HFF-Myc (cell line): ENCODE data around the gene TUBGCP2.

ENCODE experiments used
- DNase-seq: peaks from one replicate; pipeline ENCODE4 v3.0.0-alpha.2; 2011; ENCODE audit warnings: low read depth; ENCODE audit errors: extremely low read depth
- H3K4me3 ChIP-seq: replicated peaks from 2 replicates; pipeline ENCODE4 v1.5.1; 2011; ENCODE audit warnings: low read depth, mild to moderate bottlenecking, control low read depth, low read length
- TF ChIP-seq, protein P1 (sequence below): IDR thresholded peaks from 2 replicates; pipeline ENCODE4 v1.5.1; 2012; ENCODE audit warnings: mild to moderate bottlenecking, low read depth, low read length, control low read depth; ENCODE audit errors: missing control alignments

Gene TUBGCP2

DNA sequence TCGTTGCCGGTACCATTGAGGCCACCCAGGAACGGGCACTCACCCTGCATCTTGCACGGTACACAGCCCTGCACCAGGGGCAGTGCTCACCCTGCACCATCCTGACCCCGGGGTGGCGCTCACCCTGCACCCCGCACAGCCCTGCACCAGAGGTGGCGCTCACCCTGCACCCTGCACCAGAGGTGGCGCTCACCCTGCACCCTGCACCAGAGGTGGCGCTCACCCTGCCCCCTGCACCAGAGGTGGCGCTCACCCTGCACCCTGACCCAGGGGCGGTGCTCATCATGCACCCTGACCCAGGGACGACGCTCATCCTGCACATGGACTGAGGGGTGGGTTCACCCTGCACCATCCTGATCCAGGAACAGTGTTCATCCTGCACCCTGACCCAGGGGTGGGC lies 6.4 kb downstream of the TUBGCP2 start:
- no peak overlapping the region for H3K4me3 ChIP-seq
- no peak for DNase-seq

DNA sequence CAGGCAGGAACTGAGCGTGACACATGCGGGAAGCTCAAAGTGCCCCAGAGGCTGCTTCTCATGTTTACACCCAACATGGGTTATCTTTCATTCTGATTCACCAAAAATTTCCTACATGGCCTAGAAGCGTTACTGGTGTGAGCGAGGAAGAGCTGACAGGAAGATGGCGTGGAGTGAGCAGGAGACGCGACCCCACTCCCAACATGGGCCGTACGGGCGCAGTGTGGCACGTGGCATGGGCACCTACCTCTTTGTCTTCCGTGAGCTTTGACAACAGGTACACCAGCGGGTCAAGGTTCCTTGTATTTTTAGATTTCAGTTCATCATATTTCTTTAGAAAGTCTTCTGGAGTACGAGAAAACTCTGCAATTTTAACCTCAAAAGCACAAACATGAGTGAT lies 8.9 kb downstream of the TUBGCP2 start:
- no peak overlapping the region for H3K4me3 ChIP-seq
- no peak for DNase-seq
- TF ChIP-seq, protein P1, sequence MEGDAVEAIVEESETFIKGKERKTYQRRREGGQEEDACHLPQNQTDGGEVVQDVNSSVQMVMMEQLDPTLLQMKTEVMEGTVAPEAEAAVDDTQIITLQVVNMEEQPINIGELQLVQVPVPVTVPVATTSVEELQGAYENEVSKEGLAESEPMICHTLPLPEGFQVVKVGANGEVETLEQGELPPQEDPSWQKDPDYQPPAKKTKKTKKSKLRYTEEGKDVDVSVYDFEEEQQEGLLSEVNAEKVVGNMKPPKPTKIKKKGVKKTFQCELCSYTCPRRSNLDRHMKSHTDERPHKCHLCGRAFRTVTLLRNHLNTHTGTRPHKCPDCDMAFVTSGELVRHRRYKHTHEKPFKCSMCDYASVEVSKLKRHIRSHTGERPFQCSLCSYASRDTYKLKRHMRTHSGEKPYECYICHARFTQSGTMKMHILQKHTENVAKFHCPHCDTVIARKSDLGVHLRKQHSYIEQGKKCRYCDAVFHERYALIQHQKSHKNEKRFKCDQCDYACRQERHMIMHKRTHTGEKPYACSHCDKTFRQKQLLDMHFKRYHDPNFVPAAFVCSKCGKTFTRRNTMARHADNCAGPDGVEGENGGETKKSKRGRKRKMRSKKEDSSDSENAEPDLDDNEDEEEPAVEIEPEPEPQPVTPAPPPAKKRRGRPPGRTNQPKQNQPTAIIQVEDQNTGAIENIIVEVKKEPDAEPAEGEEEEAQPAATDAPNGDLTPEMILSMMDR = no peak

More for the DNA sequence above, 6.4 kb downstream of the TUBGCP2 start:
- TF ChIP-seq, protein P1 = no peak

DNA sequence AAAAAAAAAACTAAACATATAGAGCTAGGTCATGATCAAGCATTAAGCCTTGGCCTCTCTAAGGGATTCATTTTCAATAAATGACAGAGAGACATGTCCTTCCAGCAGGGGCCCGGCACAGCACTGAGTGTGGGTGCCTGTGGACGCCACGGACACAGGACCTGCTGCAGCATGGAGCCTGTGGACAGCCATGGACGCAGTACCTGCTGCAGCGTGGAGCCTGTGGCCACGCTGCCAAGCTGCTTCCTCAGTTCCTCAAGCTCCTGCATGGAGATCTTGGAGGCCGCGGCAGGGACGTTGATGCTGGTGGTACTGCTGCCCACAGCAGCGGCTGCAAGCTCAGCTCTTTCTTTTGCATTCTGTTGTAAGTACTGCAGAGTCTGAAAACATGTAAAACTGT lies 9.4 kb downstream of the TUBGCP2 start:
- no peak for DNase-seq
- TF ChIP-seq, protein P1 = no peak
- no peak overlapping the region for H3K4me3 ChIP-seq

DNA sequence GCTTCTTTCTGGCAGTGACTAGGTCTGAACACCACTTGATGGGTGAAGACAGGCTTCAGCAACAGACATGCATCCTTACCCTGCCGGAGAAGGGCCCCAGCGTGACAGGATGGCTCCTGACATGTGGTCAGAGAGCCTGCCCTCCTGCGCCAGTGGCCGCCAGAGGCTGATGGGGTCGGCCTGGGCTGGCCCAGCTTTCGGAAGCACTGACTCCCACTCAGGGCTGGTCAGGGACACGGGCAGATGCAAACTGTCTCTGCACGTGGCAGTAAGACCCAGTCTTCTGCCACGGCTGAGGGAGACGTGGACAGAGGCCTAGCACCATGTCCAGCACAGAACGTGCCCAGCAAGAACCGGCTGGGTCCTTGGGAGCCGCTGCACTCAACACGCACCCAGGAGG lies 10.2 kb downstream of the TUBGCP2 start:
- TF ChIP-seq, protein P1 = no peak
- no peak for DNase-seq
- no peak overlapping the region for H3K4me3 ChIP-seq

DNA sequence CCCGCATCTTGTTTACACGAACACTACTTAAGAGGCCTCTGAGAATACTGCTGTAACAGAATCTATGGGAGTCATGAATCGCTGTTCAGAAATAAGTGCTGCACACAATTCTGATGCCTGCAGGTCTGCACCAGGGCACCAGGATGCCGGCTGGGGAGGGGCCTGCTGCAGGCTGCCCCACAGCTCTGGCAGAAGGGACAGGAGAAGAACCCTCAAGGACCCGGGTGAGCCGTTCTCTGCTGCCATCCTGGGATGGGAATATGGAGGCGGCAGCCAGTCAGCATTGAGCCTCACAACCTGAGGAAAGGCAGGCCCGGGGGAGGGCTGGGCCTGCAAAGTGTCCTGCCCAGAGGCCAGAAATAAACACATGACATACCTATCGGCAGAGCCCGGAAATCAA lies 11.2 kb downstream of the TUBGCP2 start:
- DNase-seq = no peak
- TF ChIP-seq, protein P1 = no peak
- H3K4me3 ChIP-seq = no peak overlapping the region

DNA sequence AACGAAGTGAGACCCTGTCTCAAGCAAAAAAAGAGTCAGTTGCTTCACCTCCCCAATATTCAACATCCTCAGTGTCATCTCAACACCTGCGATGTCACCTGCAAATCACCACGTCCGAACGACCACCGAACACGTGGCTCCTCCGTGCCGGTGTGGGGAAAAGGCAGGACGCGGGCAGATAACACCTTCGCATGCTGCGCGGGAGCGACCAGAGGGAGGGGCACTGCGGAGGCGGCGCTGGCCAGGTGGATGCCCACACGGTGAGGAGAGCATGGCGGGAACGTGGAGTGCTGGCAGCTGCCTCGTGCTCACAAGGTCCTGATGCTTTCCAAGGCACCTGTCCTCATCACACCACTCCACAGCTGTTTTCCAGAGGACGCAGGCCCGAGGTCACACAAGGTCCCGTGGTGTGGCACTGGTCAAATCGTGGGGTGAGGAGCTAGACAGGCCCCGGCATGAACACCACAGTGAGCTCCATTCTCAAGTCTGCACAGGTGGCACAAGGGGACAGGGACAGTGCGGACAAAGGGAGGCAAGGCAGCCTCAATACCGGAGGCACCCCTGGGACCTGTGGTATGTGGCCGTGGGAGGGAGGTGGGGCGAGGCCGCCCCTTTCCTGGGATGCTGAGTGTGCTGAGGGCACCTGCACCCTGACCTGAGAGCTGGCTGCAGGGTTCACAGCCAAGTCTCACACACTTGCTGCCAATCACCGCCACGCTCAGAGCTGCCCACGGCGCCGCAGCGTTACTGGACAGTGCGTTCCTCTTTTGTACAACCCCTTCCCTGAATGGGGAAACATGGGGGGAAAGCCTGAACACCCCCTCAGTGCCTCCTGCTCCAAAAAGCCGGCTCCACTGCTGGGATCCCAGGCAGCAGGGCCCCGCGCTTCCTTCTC lies 13.0 kb downstream of the TUBGCP2 start:
- TF ChIP-seq, protein P1 = no peak
- DNase-seq = no peak
- H3K4me3 ChIP-seq = no peak overlapping the region
